DMS53 (cell line): ENCODE results near the gene NFIA.
"Not testable (repeated sequence)": the region's sequence is repeated elsewhere in the genome, so short reads cannot be mapped to it uniquely, and the experiment has no call there.

Experiments
- DNase-seq: peaks from one replicate; lab custom pipeline; 2025; lab: John Stamatoyannopoulos, UW

NFIA gene

GRCh38 chr1:61273167-61273705 lies 190.9 kb downstream of the NFIA start:
- no peak for DNase-seq

- DNase-seq: no peak
These were observed 191.5 kb downstream of the NFIA start for GRCh38 chr1:61273861-61274260.

- DNase-seq: no peak
These were observed 192.6 kb downstream of the NFIA start for GRCh38 chr1:61274939-61275338.

- no peak for DNase-seq
These were observed 193.9 kb downstream of the NFIA start for GRCh38 chr1:61276246-61276645.

GRCh38 chr1:61277121-61277690 lies 194.8 kb downstream of the NFIA start:
- no peak for DNase-seq

- DNase-seq: not testable (repeated sequence)
These were observed 196.1 kb downstream of the NFIA start for GRCh38 chr1:61278503-61278902.

- no peak for DNase-seq
These were observed 196.6 kb downstream of the NFIA start for GRCh38 chr1:61278966-61279365.

GRCh38 chr1:61279570-61279969 lies 197.2 kb downstream of the NFIA start:
- no peak for DNase-seq

- no peak for DNase-seq
These were observed 198.1 kb downstream of the NFIA start for GRCh38 chr1:61280452-61280851.

- no peak for DNase-seq
These were observed 200.0 kb downstream of the NFIA start for GRCh38 chr1:61282387-61282786.

- DNase-seq: no peak
These were observed 202.0 kb downstream of the NFIA start for GRCh38 chr1:61284248-61284854.

- no peak for DNase-seq
These were observed 202.6 kb downstream of the NFIA start for GRCh38 chr1:61284936-61285335.

- no peak for DNase-seq
These were observed 203.1 kb downstream of the NFIA start for GRCh38 chr1:61285371-61285885.

GRCh38 chr1:61287014-61287413 lies 204.7 kb downstream of the NFIA start:
- no peak for DNase-seq

GRCh38 chr1:61287734-61288133 lies 205.4 kb downstream of the NFIA start:
- DNase-seq: no peak

- no peak for DNase-seq
These were observed 207.1 kb downstream of the NFIA start for GRCh38 chr1:61289232-61290098.

- no peak for DNase-seq
These were observed 208.2 kb downstream of the NFIA start for GRCh38 chr1:61290525-61290924.

- no peak for DNase-seq
These were observed 210.8 kb downstream of the NFIA start for GRCh38 chr1:61293197-61293596.

GRCh38 chr1:61293986-61294504 lies 211.7 kb downstream of the NFIA start:
- DNase-seq: no peak

GRCh38 chr1:61294930-61295329 lies 212.6 kb downstream of the NFIA start:
- no peak for DNase-seq

GRCh38 chr1:61295818-61296537 lies 213.6 kb downstream of the NFIA start:
- DNase-seq: no peak

- DNase-seq: no peak
These were observed 215.5 kb downstream of the NFIA start for GRCh38 chr1:61297887-61298286.
